Dermis microvascular lymphatic vessel endothelial cell (primary cell): ENCODE results near the gene C11orf21. TPM values are rescaled to one million over a fixed set of nuclear protein-coding genes. Genes with fewer than 3 reads are reported as not detected.
"Not testable (repeated sequence)": the region's sequence is repeated elsewhere in the genome, so short reads cannot be mapped to it uniquely, and the experiment has no call there.

Source experiments
- DNase-seq, 2 donors: peaks; one replicate each; pipeline versions ENCODE4 v3.0.0 to v3.0.0-alpha.2; 2010; ENCODE audit warnings: low read depth in 2 of 2
- total RNA-seq: library from RNA; depleted of rRNA; stranded (reverse); fragments of >200 nt; gene quantifications from 2 replicates; pipeline ENCODE4 v1.2.1, GENCODE V29; 2014

The C11orf21 gene
- total RNA-seq, result not detected in 2 replicates

GRCh38 chr11:2301631-2302305 lies at the start of gene C11orf21, which contains the start of gene TSPAN32:
TSS of gene C11orf21 (minus strand) at chr11:2301918. CDS start at chr11:2301808, 110 bp downstream.
TSS of gene TSPAN32 (plus strand) at chr11:2302013. CDS start at chr11:2302150, 137 bp downstream.
- DNase-seq, result no peak

- no peak for DNase-seq
Observed at GRCh38 chr11:2348986-2349385, 47.3 kb upstream of the C11orf21 start.

- DNase-seq, result no peak
Observed at GRCh38 chr11:2347308-2347830, 45.7 kb upstream of the C11orf21 start.

GRCh38 chr11:2346586-2347307 lies 45.0 kb upstream of the C11orf21 start:
- DNase-seq, result no peak

GRCh38 chr11:2346014-2346413 lies 44.3 kb upstream of the C11orf21 start:
- DNase-seq, result no peak

- DNase-seq, result no peak
Observed at GRCh38 chr11:2345050-2345449, 43.3 kb upstream of the C11orf21 start.

- DNase-seq, result no peak
Observed at GRCh38 chr11:2343502-2343901, 41.8 kb upstream of the C11orf21 start.

- no peak for DNase-seq
Observed at GRCh38 chr11:2342981-2343380, 41.3 kb upstream of the C11orf21 start.

- DNase-seq, result no peak
Observed at GRCh38 chr11:2342557-2342956, 40.8 kb upstream of the C11orf21 start.

GRCh38 chr11:2338760-2339159 lies 37.0 kb upstream of the C11orf21 start:
- DNase-seq, result not testable (repeated sequence)

- DNase-seq, result not testable (repeated sequence)
Observed at GRCh38 chr11:2335286-2335685, 33.6 kb upstream of the C11orf21 start.

- DNase-seq, result not testable (repeated sequence)
Observed at GRCh38 chr11:2333486-2334205, 31.9 kb upstream of the C11orf21 start.

GRCh38 chr11:2332569-2332968 lies 30.9 kb upstream of the C11orf21 start:
- DNase-seq, result not testable (repeated sequence)

GRCh38 chr11:2331404-2331803 lies 29.7 kb upstream of the C11orf21 start:
- DNase-seq, result no peak

GRCh38 chr11:2330696-2331095 lies 29.0 kb upstream of the C11orf21 start:
- DNase-seq, result no peak

- no peak for DNase-seq
Observed at GRCh38 chr11:2329551-2329950, 27.8 kb upstream of the C11orf21 start.

GRCh38 chr11:2328656-2329354 lies 27.1 kb upstream of the C11orf21 start:
- no peak for DNase-seq

- no peak for DNase-seq
Observed at GRCh38 chr11:2328021-2328420, 26.3 kb upstream of the C11orf21 start.

GRCh38 chr11:2327032-2327431 lies 25.3 kb upstream of the C11orf21 start:
- DNase-seq, result no peak

- DNase-seq, result no peak
Observed at GRCh38 chr11:2325719-2326118, 24.0 kb upstream of the C11orf21 start.

GRCh38 chr11:2325123-2325522 lies 23.4 kb upstream of the C11orf21 start:
- DNase-seq, result no peak
